Measurements from ENCODE around the gene YAP1.

- TF ChIP-seq CTCF (IDR thresholded peaks at IDR 0.05) = no peak
- TF ChIP-seq POLR2A (IDR thresholded peaks at IDR 0.05) = no peak
- TF ChIP-seq EP300 (IDR thresholded peaks at IDR 0.05) = peak in 1 of 2 donors; percentile 56
Measured at GRCh38 chr11:102194990-102195389, 84.7 kb downstream of the YAP1 start.
